ENCODE measurements around the gene ARHGAP5. TPM values are rescaled to one million over a fixed set of nuclear protein-coding genes. Genes with fewer than 3 reads are reported as not detected.

ARHGAP5 gene
- total RNA-seq, 2 experiments from 2014 or later = 8.1 to 20.4 TPM

- Histone ChIP-seq H3K27ac (ENCODE audit: low read depth, low read length, poor library complexity, severe bottlenecking) (no peak overlapping the region), H3K4me1 (ENCODE audit: insufficient read depth, low read length, poor library complexity, severe bottlenecking) (peaks cover 11% of the 10 kb centered on the region), H4K20me1 (ENCODE audit: insufficient read depth, low read length) (peaks cover 18% of the 10 kb centered on the region; the same call in 1 of the 2 replicates), H3K79me2 (ENCODE audit: insufficient read depth, low read depth, low read length) (no peaks in the 10 kb centered on the region), H3K36me3 (ENCODE audit: insufficient read depth, low read length) (no peaks in the 10 kb centered on the region), H2AFZ (ENCODE audit: low read length) (no peak overlapping the region), H3K9me2 (ENCODE audit: insufficient read depth, low read length) (no peaks in the 10 kb centered on the region), H3K4me3 (ENCODE audit: low read depth, low read length, poor library complexity, severe bottlenecking) (peak overlapping the region; percentile 84), H3K4me2 (ENCODE audit: low read length) (peak overlapping the region; percentile 86), H3K9me3 (ENCODE audit: low read length) (no peaks in the 10 kb centered on the region)
- ChIA-PET POLR2A (no interaction called here), CTCF (ENCODE audit: unreplicated experiment) (no interaction called here)
- TF ChIP-seq CTCF (conservative IDR thresholded peaks at IDR 0.05; ENCODE audit: low read length) (no peak), EZH2phosphoT487 (IDR thresholded peaks at IDR 0.05; ENCODE audit: borderline replicate concordance, low read depth, low read length) (no peak)
- no peak for DNase-seq (ENCODE audit: low spot score)
- intact Hi-C loops (cut with micrococcal nuclease; ENCODE audit: unreplicated experiment) = loop anchor here (5.0 to 10.0 kb wide), 3 partner anchors 154 to 1514 kb away; partner anchors contain the start of gene NUBPL
- BruUV-seq (replicated peaks) = no TSS peak
Observed at GRCh38 chr14:32078858-32079216, 1.7 kb downstream of the ARHGAP5 start.

GRCh38 chr14:32079264-32079663, 2.2 kb downstream of the ARHGAP5 start:
- no peaks in the 10 kb centered on the region for H3K79me2 ChIP-seq (ENCODE audit: insufficient read depth, low read depth, low read length)
- H3K9me2 ChIP-seq (ENCODE audit: insufficient read depth, low read length) = no peaks in the 10 kb centered on the region
- DNase-seq (ENCODE audit: low spot score) = no peak
- intact Hi-C loops (cut with micrococcal nuclease; ENCODE audit: unreplicated experiment) = loop anchor here (5.0 to 10.0 kb wide), 3 partner anchors 154 to 1514 kb away; partner anchors contain the start of gene NUBPL
- H2AFZ ChIP-seq (ENCODE audit: low read length) = no peak overlapping the region
- TF ChIP-seq CTCF (conservative IDR thresholded peaks at IDR 0.05; ENCODE audit: low read length) = no peak
- no peak for TF ChIP-seq EZH2phosphoT487 (IDR thresholded peaks at IDR 0.05; ENCODE audit: borderline replicate concordance, low read depth, low read length)
- ChIA-PET CTCF (ENCODE audit: unreplicated experiment) (no interaction called here), POLR2A (no interaction called here)
- no peaks in the 10 kb centered on the region for H3K9me3 ChIP-seq (ENCODE audit: low read length)
- no peaks in the 10 kb centered on the region for H3K36me3 ChIP-seq (ENCODE audit: insufficient read depth, low read length)
- no peak overlapping the region for H3K4me3 ChIP-seq (ENCODE audit: low read depth, low read length, poor library complexity, severe bottlenecking)
- H3K27ac ChIP-seq (ENCODE audit: low read depth, low read length, poor library complexity, severe bottlenecking) = no peak overlapping the region
- H3K4me1 ChIP-seq (ENCODE audit: insufficient read depth, low read length, poor library complexity, severe bottlenecking) = peaks cover 11% of the 10 kb centered on the region
- H3K4me2 ChIP-seq (ENCODE audit: low read length) = no peak overlapping the region; the same call in 1 of the 2 replicates
- TSS peak; percentile 59 for BruUV-seq (replicated peaks)
- H4K20me1 ChIP-seq (ENCODE audit: insufficient read depth, low read length) = peaks cover 18% of the 10 kb centered on the region; the same call in 1 of the 2 replicates

- intact Hi-C loops (cut with micrococcal nuclease; ENCODE audit: unreplicated experiment) = no loop called here
- Histone ChIP-seq H3K27ac (ENCODE audit: low read depth, low read length, poor library complexity, severe bottlenecking) (no peak overlapping the region), H3K79me2 (ENCODE audit: insufficient read depth, low read depth, low read length) (no peaks in the 10 kb centered on the region), H4K20me1 (ENCODE audit: insufficient read depth, low read length) (peaks cover 18% of the 10 kb centered on the region; the same call in 1 of the 2 replicates), H3K4me3 (ENCODE audit: low read depth, low read length, poor library complexity, severe bottlenecking) (no peak overlapping the region), H3K4me2 (ENCODE audit: low read length) (no peak overlapping the region), H2AFZ (ENCODE audit: low read length) (no peak overlapping the region), H3K4me1 (ENCODE audit: insufficient read depth, low read length, poor library complexity, severe bottlenecking) (peaks cover 11% of the 10 kb centered on the region), H3K9me3 (ENCODE audit: low read length) (no peaks in the 10 kb centered on the region), H3K36me3 (ENCODE audit: insufficient read depth, low read length) (no peaks in the 10 kb centered on the region), H3K9me2 (ENCODE audit: insufficient read depth, low read length) (no peaks in the 10 kb centered on the region)
- no peak for DNase-seq (ENCODE audit: low spot score)
- BruUV-seq (replicated peaks) = no TSS peak
- CTCF ChIA-PET (ENCODE audit: unreplicated experiment) = no interaction called here
- POLR2A ChIA-PET = interaction anchor here (0.9 kb wide), 1 partner anchor 105 kb away, joined by 3 read pairs; no protein-coding TSS in a partner anchor
- TF ChIP-seq CTCF (conservative IDR thresholded peaks at IDR 0.05; ENCODE audit: low read length) = no peak
- TF ChIP-seq EZH2phosphoT487 (IDR thresholded peaks at IDR 0.05; ENCODE audit: borderline replicate concordance, low read depth, low read length) = no peak
Observed at GRCh38 chr14:32080001-32080510, 3.0 kb downstream of the ARHGAP5 start.

Data from OCI-LY7 (cell line).